HEK293 (cell line): ENCODE results near the gene ZSWIM3.

Experiments
- ZNF416 ChIP-seq: fragments of 450-650 bp; formaldehyde crosslinking; IDR thresholded peaks from 2 replicates; pipeline ENCODE4 v1.5.1; 2016; ENCODE audit warnings: missing biosample characterization, missing genetic modification characterization
- ZNF514 ChIP-seq: fragments of 450-650 bp; formaldehyde crosslinking; IDR thresholded peaks from 2 replicates; pipeline ENCODE4 v1.5.1; 2016; ENCODE audit warnings: missing biosample characterization, missing genetic modification characterization
- ZNF558 ChIP-seq: fragments of 450-650 bp; formaldehyde crosslinking; IDR thresholded peaks from 2 replicates; pipeline ENCODE4 v1.5.1; 2016; ENCODE audit warnings: missing biosample characterization, missing genetic modification characterization
- ZNF585B ChIP-seq: fragments of 450-650 bp; formaldehyde crosslinking; IDR thresholded peaks from 2 replicates; pipeline ENCODE4 v1.5.1; 2016; ENCODE audit warnings: missing biosample characterization, missing genetic modification characterization
- ZNF747 ChIP-seq: fragments of 450-650 bp; formaldehyde crosslinking; IDR thresholded peaks from 2 replicates; pipeline ENCODE4 v1.5.1; 2016; ENCODE audit warnings: missing biosample characterization, missing genetic modification characterization
- ZNF776 ChIP-seq: fragments of 450-650 bp; formaldehyde crosslinking; IDR thresholded peaks from 2 replicates; pipeline ENCODE4 v1.5.0; 2017; ENCODE audit warnings: missing biosample characterization, missing genetic modification characterization, borderline replicate concordance
- ZNF777 ChIP-seq: fragments of 450-650 bp; formaldehyde crosslinking; IDR thresholded peaks from 2 replicates; pipeline ENCODE4 v1.5.1; 2017; ENCODE audit warnings: missing biosample characterization, missing genetic modification characterization, borderline replicate concordance
- TF ChIP-seq, protein P1 (sequence below): fragments of 450-650 bp; formaldehyde crosslinking; IDR thresholded peaks from 2 replicates; pipeline ENCODE4 v1.5.1; 2016; ENCODE audit warnings: missing biosample characterization, missing genetic modification characterization
- TF ChIP-seq, protein P2 (sequence below): fragments of 450-650 bp; formaldehyde crosslinking; IDR thresholded peaks from 2 replicates; pipeline ENCODE4 v1.5.1; 2016; ENCODE audit warnings: missing biosample characterization, missing genetic modification characterization
- TF ChIP-seq, protein P3 (sequence below): fragments of 450-650 bp; formaldehyde crosslinking; IDR thresholded peaks from 2 replicates; pipeline ENCODE4 v1.5.1; 2016; ENCODE audit warnings: missing biosample characterization, missing genetic modification characterization, low read depth

DNA sequence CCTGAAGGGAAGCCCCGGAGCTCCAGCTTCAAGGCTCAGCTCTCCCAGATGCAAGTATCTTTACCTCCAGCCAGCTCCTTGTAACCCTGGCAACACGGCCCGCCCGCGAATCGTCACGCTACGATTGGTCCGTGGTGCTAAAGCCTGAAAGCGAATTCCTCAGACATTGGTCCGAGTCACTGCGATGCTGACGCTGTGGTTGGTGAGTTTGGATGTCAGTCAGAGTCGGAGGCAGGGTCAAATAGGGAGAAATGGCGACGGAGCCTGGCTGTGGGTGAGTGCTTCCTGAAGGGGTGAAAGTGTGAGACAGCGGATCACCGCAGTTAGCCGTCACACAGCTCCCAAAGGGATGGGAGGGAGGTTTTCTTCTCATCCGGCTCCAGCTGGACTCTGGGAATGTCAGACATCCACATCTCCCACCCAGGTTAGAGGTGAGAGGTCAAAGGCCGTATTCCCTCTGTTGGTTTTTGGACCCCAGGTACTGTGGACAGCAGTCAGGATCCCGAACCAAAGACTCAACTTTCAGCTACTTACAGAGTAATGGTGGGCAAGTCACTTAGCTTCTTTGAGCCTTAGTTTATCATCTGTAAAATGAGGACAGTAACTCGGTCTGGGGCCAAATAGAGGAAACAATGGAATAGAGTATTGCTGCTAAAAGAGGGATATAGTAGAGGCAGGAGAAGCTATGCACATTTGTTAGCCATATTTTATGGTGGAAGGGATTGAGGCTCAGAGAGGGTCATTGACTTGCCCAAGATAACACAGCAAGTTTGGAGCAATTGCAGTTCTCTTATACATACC, 23.8 kb downstream of the ZSWIM3 start, which contains the start of gene ZSWIM1:
- TF ChIP-seq, protein P1, sequence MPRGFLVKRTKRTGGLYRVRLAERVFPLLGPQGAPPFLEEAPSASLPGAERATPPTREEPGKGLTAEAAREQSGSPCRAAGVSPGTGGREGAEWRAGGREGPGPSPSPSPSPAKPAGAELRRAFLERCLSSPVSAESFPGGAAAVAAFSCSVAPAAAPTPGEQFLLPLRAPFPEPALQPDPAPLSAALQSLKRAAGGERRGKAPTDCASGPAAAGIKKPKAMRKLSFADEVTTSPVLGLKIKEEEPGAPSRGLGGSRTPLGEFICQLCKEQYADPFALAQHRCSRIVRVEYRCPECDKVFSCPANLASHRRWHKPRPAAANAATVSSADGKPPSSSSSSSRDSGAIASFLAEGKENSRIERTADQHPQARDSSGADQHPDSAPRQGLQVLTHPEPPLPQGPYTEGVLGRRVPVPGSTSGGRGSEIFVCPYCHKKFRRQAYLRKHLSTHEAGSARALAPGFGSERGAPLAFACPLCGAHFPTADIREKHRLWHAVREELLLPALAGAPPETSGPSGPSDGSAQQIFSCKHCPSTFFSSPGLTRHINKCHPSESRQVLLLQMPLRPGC (tag by site-specific recombination) = 0 out of 2 replicates have a peak, but pooled peaks have one; percentile 22
- TF ChIP-seq, protein P2, sequence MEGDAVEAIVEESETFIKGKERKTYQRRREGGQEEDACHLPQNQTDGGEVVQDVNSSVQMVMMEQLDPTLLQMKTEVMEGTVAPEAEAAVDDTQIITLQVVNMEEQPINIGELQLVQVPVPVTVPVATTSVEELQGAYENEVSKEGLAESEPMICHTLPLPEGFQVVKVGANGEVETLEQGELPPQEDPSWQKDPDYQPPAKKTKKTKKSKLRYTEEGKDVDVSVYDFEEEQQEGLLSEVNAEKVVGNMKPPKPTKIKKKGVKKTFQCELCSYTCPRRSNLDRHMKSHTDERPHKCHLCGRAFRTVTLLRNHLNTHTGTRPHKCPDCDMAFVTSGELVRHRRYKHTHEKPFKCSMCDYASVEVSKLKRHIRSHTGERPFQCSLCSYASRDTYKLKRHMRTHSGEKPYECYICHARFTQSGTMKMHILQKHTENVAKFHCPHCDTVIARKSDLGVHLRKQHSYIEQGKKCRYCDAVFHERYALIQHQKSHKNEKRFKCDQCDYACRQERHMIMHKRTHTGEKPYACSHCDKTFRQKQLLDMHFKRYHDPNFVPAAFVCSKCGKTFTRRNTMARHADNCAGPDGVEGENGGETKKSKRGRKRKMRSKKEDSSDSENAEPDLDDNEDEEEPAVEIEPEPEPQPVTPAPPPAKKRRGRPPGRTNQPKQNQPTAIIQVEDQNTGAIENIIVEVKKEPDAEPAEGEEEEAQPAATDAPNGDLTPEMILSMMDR = no peak
- no peak for TF ChIP-seq ZNF558 (tag by site-specific recombination)
- TF ChIP-seq, protein P3, sequence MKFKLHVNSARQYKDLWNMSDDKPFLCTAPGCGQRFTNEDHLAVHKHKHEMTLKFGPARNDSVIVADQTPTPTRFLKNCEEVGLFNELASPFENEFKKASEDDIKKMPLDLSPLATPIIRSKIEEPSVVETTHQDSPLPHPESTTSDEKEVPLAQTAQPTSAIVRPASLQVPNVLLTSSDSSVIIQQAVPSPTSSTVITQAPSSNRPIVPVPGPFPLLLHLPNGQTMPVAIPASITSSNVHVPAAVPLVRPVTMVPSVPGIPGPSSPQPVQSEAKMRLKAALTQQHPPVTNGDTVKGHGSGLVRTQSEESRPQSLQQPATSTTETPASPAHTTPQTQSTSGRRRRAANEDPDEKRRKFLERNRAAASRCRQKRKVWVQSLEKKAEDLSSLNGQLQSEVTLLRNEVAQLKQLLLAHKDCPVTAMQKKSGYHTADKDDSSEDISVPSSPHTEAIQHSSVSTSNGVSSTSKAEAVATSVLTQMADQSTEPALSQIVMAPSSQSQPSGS (tag by site-specific recombination) = no peak
- TF ChIP-seq ZNF514 (tag by site-specific recombination) = no peak
- TF ChIP-seq ZNF416 (tag by site-specific recombination) = no peak
- no peak for TF ChIP-seq ZNF747 (tag by site-specific recombination)
- no peak for TF ChIP-seq ZNF585B (tag by site-specific recombination)
- no peak for TF ChIP-seq ZNF776 (tag by site-specific recombination)
- TF ChIP-seq ZNF777 (tag by site-specific recombination) = no peak
